ENCODE measurements around the gene FBXO30. TPM values are rescaled to one million over a fixed set of nuclear protein-coding genes. Genes with fewer than 3 reads are reported as not detected.

FBXO30 gene
- total and polyA plus RNA-seq, 8 donors, result 1.5 to 5.6 (median 2.7) TPM

- ATAC-seq (no peak), FAIRE-seq (no peak), DNase-seq (no peak)
- 85 to 91% methylated on average over 2 of the region's 2 CpGs for WGBS, 2 donors
- no peak for TF ChIP-seq CTCF (IDR thresholded peaks at IDR 0.05)
- Histone ChIP-seq H3K27ac (no peak overlapping the region), H3K4me3 (no peak overlapping the region), H3K4me1 (no peaks in the 10 kb centered on the region), H3K36me3 (no peaks in the 10 kb centered on the region), H3K27me3 (no peaks in the 10 kb centered on the region), H3K9me3 (no peaks in the 10 kb centered on the region)
- intact Hi-C loops (cut with DNase I), result no loop called here
Measured at GRCh38 chr6:145841668-145842067, 27.1 kb upstream of the FBXO30 start.

DNA sequence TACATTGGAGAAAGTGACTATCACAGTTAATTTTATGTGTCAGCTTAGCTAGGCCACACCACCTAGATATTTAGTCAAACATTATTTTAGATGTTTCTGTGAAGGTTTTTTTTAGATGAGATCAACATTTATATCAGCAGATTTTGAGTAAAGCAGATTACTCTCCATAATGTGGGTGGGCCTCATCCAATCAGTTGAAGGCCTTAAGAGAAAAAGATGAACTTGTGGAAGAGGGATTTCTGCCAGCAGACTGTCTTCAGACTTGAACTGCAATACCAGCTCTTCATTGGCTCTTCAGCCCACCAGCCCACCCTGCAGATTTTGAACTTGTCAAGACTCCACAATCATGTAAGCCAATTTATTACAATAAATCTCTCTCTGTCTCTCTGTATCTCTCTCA lies 25.1 kb upstream of the FBXO30 start:
- no peak for ATAC-seq
- intact Hi-C loops (cut with DNase I), result no loop called here

DNA sequence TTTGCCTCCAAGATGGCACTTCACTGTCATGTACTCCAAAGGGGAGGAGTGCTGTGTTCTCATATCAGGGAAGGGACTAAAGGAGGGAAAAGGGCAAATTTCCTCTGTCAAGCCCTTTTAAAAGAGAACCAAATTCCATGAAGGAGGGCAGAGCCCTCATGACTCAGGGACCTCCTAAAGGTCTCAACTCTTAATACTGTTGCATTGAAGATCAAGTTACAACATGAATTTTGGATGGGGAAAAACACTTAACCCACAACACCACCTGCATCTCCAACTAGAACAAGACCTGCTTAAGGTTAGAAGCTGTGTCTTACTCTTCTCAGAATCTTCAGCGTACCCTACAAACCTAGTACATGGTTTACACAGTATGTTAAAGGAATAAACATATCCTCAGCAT lies 23.7 kb upstream of the FBXO30 start:
- Histone ChIP-seq H3K4me1 (no peaks in the 10 kb centered on the region), H3K4me3 (no peak overlapping the region), H3K9me3 (no peaks in the 10 kb centered on the region), H3K36me3 (no peaks in the 10 kb centered on the region), H3K27ac (no peak overlapping the region), H3K27me3 (no peaks in the 10 kb centered on the region)
- DNase-seq (no peak), FAIRE-seq (no peak), ATAC-seq (no peak)
- intact Hi-C loops (cut with DNase I), result no loop called here
- WGBS, 2 donors, result 98 to 100% methylated on average over 1 of the region's 1 CpG
- no peak for TF ChIP-seq CTCF (IDR thresholded peaks at IDR 0.05)

More for the DNA sequence above, 25.1 kb upstream of the FBXO30 start:
- Histone ChIP-seq H3K4me1 (no peaks in the 10 kb centered on the region), H3K36me3 (no peaks in the 10 kb centered on the region), H3K9me3 (no peaks in the 10 kb centered on the region), H3K27ac (no peak overlapping the region), H3K4me3 (no peak overlapping the region), H3K27me3 (no peaks in the 10 kb centered on the region)
- no peak for FAIRE-seq
- no peak for DNase-seq
- TF ChIP-seq CTCF (IDR thresholded peaks at IDR 0.05), result no peak

- 90 to 97% methylated on average over 1 of the region's 1 CpG for WGBS, 2 donors
- Histone ChIP-seq H3K4me1 (no peaks in the 10 kb centered on the region), H3K27ac (no peak overlapping the region), H3K27me3 (no peaks in the 10 kb centered on the region), H3K9me3 (no peaks in the 10 kb centered on the region), H3K4me3 (no peak overlapping the region), H3K36me3 (no peaks in the 10 kb centered on the region)
- FAIRE-seq (no peak), DNase-seq (no peak), ATAC-seq (no peak)
- intact Hi-C loops (cut with DNase I), result no loop called here
- TF ChIP-seq CTCF (IDR thresholded peaks at IDR 0.05), result no peak
Measured at GRCh38 chr6:145836772-145837171, 22.2 kb upstream of the FBXO30 start.

- Histone ChIP-seq H3K27me3 (no peaks in the 10 kb centered on the region), H3K4me3 (no peak overlapping the region), H3K4me1 (no peaks in the 10 kb centered on the region), H3K36me3 (no peaks in the 10 kb centered on the region), H3K9me3 (no peaks in the 10 kb centered on the region), H3K27ac (no peak overlapping the region)
- ATAC-seq (no peak), DNase-seq (no peak), FAIRE-seq (no peak)
- intact Hi-C loops (cut with DNase I), result no loop called here
- TF ChIP-seq CTCF (IDR thresholded peaks at IDR 0.05), result no peak
- 90 to 93% methylated on average over 2 of the region's 2 CpGs for WGBS, 2 donors
Measured at GRCh38 chr6:145836170-145836569, 21.6 kb upstream of the FBXO30 start.
